RWPE2 (cell line): ENCODE results near the gene FAM219A.

Experiments
- ATAC-seq: fragments of 200-7000 bp; cut with Tn5 transposase; 3 replicates; pipeline ENCODE4 v1.9.1; 2021; ENCODE audit warnings: low read depth
- DNase-seq: peaks from one replicate; pipeline ENCODE4 v3.0.0-alpha.2; 2020; ENCODE audit warnings: low spot score
- H3K27ac ChIP-seq: fragments of 450-650 bp; 2 replicates; pipeline ENCODE4 v1.5.1; 2017; ENCODE audit warnings: mild to moderate bottlenecking; ENCODE audit not compliant: poor library complexity, severe bottlenecking
- H3K27me3 ChIP-seq: fragments of 250-450 bp; sonication (Bioruptor Pico); 2 replicates; pipeline ENCODE4 v1.5.1; 2021; ENCODE audit warnings: mild to moderate bottlenecking, moderate library complexity; ENCODE audit not compliant: insufficient read depth, poor library complexity, severe bottlenecking
- H3K36me3 ChIP-seq: fragments of 250-450 bp; sonication (Bioruptor Pico); 2 replicates; pipeline ENCODE4 v1.5.1; 2020; ENCODE audit warnings: low read depth, mild to moderate bottlenecking, moderate library complexity
- H3K4me1 ChIP-seq: fragments of 250-450 bp; sonication (Bioruptor Pico); 2 replicates; pipeline ENCODE4 v1.5.1; 2021; ENCODE audit warnings: mild to moderate bottlenecking, moderate library complexity; ENCODE audit not compliant: insufficient read depth, poor library complexity, severe bottlenecking
- H3K4me3 ChIP-seq: fragments of 250-450 bp; sonication (Bioruptor Pico); 2 replicates; pipeline ENCODE4 v1.5.1; 2021; ENCODE audit warnings: mild to moderate bottlenecking, moderate library complexity; ENCODE audit not compliant: severe bottlenecking
- H3K9me3 ChIP-seq: fragments of 250-450 bp; sonication (Bioruptor Pico); 2 replicates; pipeline ENCODE4 v1.5.1; 2021; ENCODE audit warnings: mild to moderate bottlenecking, moderate library complexity; ENCODE audit not compliant: severe bottlenecking
- CTCF ChIP-seq: fragments of 450-650 bp; IDR thresholded peaks from one replicate; pipeline ENCODE4 v1.5.1; 2017; ENCODE audit warnings: mild to moderate bottlenecking, moderate library complexity; ENCODE audit not compliant: poor library complexity, severe bottlenecking

FAM219A gene

DNA sequence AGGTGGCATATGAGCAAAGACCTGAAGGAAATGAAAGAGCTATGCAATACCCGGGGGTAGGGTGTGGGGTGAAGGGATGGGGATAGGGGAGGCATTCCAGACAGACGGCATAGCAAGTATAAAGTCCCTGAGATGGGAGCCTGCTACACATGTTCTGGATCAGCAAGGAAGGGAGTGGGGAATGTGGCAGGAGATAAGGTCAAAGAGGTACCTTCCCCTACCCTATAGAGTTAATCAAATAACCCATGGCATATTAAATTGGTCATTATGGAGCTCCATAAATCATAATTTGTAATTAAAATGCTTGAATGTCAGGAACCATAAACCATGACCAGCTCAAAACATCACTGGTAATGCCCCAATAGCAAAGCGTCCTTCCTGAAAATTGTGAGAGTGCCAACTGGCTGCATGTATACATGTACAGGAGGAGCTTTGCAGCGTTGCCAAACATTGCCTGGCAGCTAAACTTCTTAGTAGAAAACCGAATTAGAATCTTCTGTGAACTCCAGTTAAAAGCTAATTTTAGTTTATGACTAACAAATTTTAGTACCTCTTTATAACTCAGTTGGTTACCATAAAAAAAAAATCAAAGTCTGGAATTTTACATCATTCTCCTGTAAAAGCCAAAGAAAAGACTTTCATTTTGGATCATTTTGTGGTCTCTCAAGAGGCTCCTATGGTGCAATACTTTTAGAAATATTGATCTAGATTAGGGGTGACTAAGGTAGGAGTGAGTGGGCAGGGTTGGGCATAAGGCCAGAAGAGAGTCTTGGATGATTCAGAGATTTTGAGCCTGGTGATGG lies 4.9 kb upstream of the FAM219A start:
- H3K9me3 ChIP-seq = no peaks in the 10 kb centered on the region
- no peaks in the 10 kb centered on the region for H3K27me3 ChIP-seq
- no peaks in the 10 kb centered on the region for H3K36me3 ChIP-seq
- no peak overlapping the region for H3K4me3 ChIP-seq
- DNase-seq (peak; percentile 67), ATAC-seq (peak; percentile 86)
- TF ChIP-seq CTCF = no peak
- peak overlapping the region; percentile 13 for H3K27ac ChIP-seq
- H3K4me1 ChIP-seq = peaks cover 18% of the 10 kb centered on the region

GRCh38 chr9:34459941-34460340 lies 1.6 kb upstream of the FAM219A start:
- ATAC-seq (peak; percentile 13; the same call in 1 of the 3 replicates), DNase-seq (no peak)
- Histone ChIP-seq H3K9me3 (no peaks in the 10 kb centered on the region), H3K27me3 (no peaks in the 10 kb centered on the region), H3K36me3 (no peaks in the 10 kb centered on the region), H3K4me1 (peaks cover 20% of the 10 kb centered on the region), H3K27ac (no peak overlapping the region), H3K4me3 (no peak overlapping the region)
- no peak for TF ChIP-seq CTCF

- Histone ChIP-seq H3K9me3 (no peaks in the 10 kb centered on the region), H3K4me1 (peaks cover 20% of the 10 kb centered on the region), H3K27me3 (no peaks in the 10 kb centered on the region), H3K27ac (no peak overlapping the region), H3K36me3 (no peaks in the 10 kb centered on the region), H3K4me3 (no peak overlapping the region)
- DNase-seq (no peak), ATAC-seq (no peak)
- no peak for TF ChIP-seq CTCF
These were observed 986 bp upstream of the FAM219A start for GRCh38 chr9:34459356-34459755.

DNA sequence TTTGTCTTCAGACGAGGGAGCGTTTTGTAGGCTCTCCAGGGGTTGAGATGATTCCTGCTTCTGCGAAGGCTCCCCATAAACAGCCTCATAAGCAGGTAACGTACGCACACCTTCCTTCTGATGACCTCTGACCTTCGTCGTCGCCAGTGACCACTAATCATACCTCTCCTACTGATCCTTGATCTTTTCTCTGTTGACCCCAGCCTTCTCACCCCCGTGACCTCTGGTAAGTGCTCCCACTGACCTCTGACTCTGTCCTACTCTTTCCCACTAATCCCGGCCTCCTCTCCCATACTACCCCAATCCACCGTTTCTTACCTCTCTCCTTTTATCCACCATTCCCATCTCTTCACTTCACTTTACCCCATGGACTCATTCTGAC lies 580 bp upstream of the FAM219A start:
- Histone ChIP-seq H3K4me1 (peaks cover 19% of the 10 kb centered on the region), H3K9me3 (no peaks in the 10 kb centered on the region), H3K27me3 (no peaks in the 10 kb centered on the region), H3K36me3 (no peaks in the 10 kb centered on the region), H3K4me3 (peak overlapping the region; percentile 66), H3K27ac (no peak overlapping the region)
- DNase-seq (no peak), ATAC-seq (no peak)
- TF ChIP-seq CTCF = no peak
